WERI-Rb-1 (cell line): Measurements from ENCODE around the gene LGR4.

Source experiments
- DNase-seq: peaks from one replicate; pipeline ENCODE4 v3.0.0-alpha.2; 2020
- H3K27ac ChIP-seq: fragments of 250-450 bp; sonication (Bioruptor Pico); 2 replicates; pipeline ENCODE4 v1.5.1; 2020; ENCODE audit warnings: mild to moderate bottlenecking, moderate library complexity
- H3K27me3 ChIP-seq: fragments of 250-450 bp; sonication (Bioruptor Pico); 2 replicates; pipeline ENCODE4 v1.5.1; 2021; ENCODE audit warnings: mild to moderate bottlenecking, low read depth, moderate library complexity; ENCODE audit not compliant: insufficient read depth, severe bottlenecking
- H3K36me3 ChIP-seq: fragments of 250-450 bp; sonication (Bioruptor Pico); 2 replicates; pipeline ENCODE4 v1.5.1; 2020; ENCODE audit warnings: mild to moderate bottlenecking, moderate library complexity
- H3K4me3 ChIP-seq: 2 replicates; pipeline ENCODE4 v1.5.1; 2011; ENCODE audit warnings: low read depth, mild to moderate bottlenecking, control low read depth, low read length
- H3K9me3 ChIP-seq: fragments of 250-450 bp; sonication (Bioruptor Pico); 2 replicates; pipeline ENCODE4 v1.5.1; 2021; ENCODE audit warnings: mild to moderate bottlenecking, moderate library complexity; ENCODE audit not compliant: severe bottlenecking
- TF ChIP-seq, protein P1 (sequence below): IDR thresholded peaks from 2 replicates; pipeline ENCODE4 v1.5.1; 2011; ENCODE audit warnings: low read depth, mild to moderate bottlenecking, control low read depth, inconsistent platforms, low read length

The LGR4 gene

GRCh38 chr11:27460158-27460978, 12.2 kb downstream of the LGR4 start:
- no peak overlapping the region for H3K4me3 ChIP-seq
- TF ChIP-seq, protein P1, sequence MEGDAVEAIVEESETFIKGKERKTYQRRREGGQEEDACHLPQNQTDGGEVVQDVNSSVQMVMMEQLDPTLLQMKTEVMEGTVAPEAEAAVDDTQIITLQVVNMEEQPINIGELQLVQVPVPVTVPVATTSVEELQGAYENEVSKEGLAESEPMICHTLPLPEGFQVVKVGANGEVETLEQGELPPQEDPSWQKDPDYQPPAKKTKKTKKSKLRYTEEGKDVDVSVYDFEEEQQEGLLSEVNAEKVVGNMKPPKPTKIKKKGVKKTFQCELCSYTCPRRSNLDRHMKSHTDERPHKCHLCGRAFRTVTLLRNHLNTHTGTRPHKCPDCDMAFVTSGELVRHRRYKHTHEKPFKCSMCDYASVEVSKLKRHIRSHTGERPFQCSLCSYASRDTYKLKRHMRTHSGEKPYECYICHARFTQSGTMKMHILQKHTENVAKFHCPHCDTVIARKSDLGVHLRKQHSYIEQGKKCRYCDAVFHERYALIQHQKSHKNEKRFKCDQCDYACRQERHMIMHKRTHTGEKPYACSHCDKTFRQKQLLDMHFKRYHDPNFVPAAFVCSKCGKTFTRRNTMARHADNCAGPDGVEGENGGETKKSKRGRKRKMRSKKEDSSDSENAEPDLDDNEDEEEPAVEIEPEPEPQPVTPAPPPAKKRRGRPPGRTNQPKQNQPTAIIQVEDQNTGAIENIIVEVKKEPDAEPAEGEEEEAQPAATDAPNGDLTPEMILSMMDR, result no peak
- no peaks in the 10 kb centered on the region for H3K9me3 ChIP-seq
- H3K36me3 ChIP-seq, result no peaks in the 10 kb centered on the region
- H3K27me3 ChIP-seq, result no peaks in the 10 kb centered on the region
- DNase-seq, result no peak
- no peak overlapping the region for H3K27ac ChIP-seq

GRCh38 chr11:27459191-27459590, 13.4 kb downstream of the LGR4 start:
- Histone ChIP-seq H3K27me3 (no peaks in the 10 kb centered on the region), H3K9me3 (no peaks in the 10 kb centered on the region), H3K36me3 (no peaks in the 10 kb centered on the region), H3K27ac (no peak overlapping the region), H3K4me3 (no peak overlapping the region)
- no peak for DNase-seq
- TF ChIP-seq, protein P1, result no peak

- DNase-seq, result no peak
- no peak overlapping the region for H3K4me3 ChIP-seq
- no peaks in the 10 kb centered on the region for H3K27me3 ChIP-seq
- H3K27ac ChIP-seq, result no peak overlapping the region
- TF ChIP-seq, protein P1, result no peak
- no peaks in the 10 kb centered on the region for H3K36me3 ChIP-seq
- no peaks in the 10 kb centered on the region for H3K9me3 ChIP-seq
Observed at GRCh38 chr11:27458182-27458581, 14.4 kb downstream of the LGR4 start.

DNA sequence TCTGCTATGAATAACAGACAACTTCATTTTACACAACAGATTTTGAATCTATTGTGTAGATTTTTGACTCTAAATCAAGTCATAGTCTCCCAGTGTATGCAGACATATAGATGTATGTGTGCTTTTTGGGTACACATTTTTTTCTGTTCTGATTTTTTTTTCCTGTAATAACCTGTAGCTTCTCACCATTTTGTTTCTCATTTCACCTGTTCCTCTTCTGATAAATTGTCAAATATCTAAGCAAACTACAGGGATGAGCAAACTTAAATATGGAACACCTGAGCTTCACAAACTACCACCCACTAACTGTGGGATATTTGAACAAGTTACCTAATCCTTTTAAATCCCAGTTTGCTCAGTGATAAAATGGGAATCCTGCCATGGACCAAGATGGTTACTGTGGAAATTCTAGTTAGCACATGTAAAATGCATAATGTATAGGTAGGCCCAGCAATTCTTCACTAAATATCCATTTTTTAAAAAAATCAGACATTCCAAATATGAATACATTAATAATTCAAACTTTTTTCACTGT, 15.7 kb downstream of the LGR4 start:
- no peak overlapping the region for H3K4me3 ChIP-seq
- H3K9me3 ChIP-seq, result no peaks in the 10 kb centered on the region
- TF ChIP-seq, protein P1, result no peak
- H3K27ac ChIP-seq, result no peak overlapping the region
- H3K27me3 ChIP-seq, result no peaks in the 10 kb centered on the region
- no peaks in the 10 kb centered on the region for H3K36me3 ChIP-seq
- no peak for DNase-seq

DNA sequence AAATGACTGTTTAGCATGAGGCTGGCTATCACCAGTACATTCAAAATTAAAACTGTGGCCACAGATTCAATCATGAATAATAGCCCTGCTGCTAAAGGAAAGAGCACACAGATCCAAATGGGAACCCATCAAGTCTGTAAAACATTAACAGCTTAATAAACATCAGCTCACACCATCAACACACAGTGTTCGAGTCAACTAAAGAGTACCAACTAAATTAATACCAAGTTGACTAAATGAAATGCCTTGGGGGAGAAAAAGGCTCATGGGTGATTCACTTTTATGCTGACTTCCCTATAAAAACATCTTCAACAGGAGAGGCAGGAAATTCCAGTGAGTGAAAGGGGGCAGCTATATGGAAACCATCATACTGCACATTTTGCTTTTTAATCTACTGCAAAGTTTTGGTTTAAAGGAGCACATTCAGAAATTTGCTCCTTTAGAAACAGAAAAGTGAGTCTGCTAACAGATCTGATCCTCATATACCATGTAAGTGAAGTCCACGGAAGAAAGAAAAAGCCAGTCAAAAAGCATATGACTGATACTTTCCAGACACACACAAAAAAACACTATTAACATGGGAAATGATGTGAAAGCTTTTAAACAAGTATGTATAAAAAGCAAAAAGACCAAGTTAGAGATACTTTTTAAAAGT, 16.3 kb downstream of the LGR4 start:
- H3K27ac ChIP-seq, result no peak overlapping the region

More for the DNA sequence above, 16.3 kb downstream of the LGR4 start:
- Histone ChIP-seq H3K27me3 (no peaks in the 10 kb centered on the region), H3K9me3 (no peaks in the 10 kb centered on the region), H3K36me3 (no peaks in the 10 kb centered on the region), H3K4me3 (no peak overlapping the region)
- TF ChIP-seq, protein P1, result no peak
- no peak for DNase-seq
